HG03558 (cell line): ENCODE measurements around the gene RARB.

Experiments used
- ATAC-seq: cut with Tn5 transposase; IDR thresholded peaks from one replicate; pipeline ENCODE4 v1.9.1; 2021; ENCODE audit warnings: moderate number of reproducible peaks; ENCODE audit not compliant: unreplicated experiment; ENCODE audit errors: extremely low read depth

Gene RARB

GRCh38 chr3:25537516-25537915, 109.5 kb downstream of the RARB start:
- ATAC-seq, result no peak

GRCh38 chr3:25540273-25540672, 112.2 kb downstream of the RARB start:
- no peak for ATAC-seq

DNA sequence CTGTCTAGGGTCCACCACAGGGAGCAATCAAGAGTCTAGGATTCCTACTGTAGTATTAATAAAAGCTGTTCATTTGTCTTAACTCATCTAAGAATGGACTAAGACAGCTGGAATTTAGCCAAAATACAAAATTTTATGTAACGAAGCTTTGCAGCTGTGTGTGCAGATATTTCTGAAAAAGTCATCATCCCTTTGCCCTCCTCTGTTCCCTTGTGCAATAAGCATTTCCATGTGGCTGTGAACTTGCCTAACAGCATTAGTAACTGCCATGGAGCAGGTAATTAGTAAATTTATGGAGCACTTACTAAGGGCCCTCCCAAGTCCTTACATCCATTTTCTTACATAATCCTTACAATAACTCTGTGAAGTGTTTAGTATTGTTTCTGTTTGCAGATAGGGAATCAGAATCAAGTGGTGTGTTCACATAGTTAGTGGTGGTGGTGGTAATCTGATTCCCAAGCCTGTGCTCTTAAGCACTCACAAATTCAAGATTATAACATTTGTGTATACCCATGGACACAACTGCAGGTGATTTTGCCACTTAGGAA, 114.5 kb downstream of the RARB start:
- ATAC-seq, result no peak

GRCh38 chr3:25547103-25547502, 119.0 kb downstream of the RARB start:
- ATAC-seq, result no peak

- no peak for ATAC-seq
Observed at GRCh38 chr3:25547943-25548674, 120.0 kb downstream of the RARB start.

- no peak for ATAC-seq
Observed at GRCh38 chr3:25548836-25549235, 120.8 kb downstream of the RARB start.

GRCh38 chr3:25552251-25552650, 124.2 kb downstream of the RARB start:
- no peak for ATAC-seq

DNA sequence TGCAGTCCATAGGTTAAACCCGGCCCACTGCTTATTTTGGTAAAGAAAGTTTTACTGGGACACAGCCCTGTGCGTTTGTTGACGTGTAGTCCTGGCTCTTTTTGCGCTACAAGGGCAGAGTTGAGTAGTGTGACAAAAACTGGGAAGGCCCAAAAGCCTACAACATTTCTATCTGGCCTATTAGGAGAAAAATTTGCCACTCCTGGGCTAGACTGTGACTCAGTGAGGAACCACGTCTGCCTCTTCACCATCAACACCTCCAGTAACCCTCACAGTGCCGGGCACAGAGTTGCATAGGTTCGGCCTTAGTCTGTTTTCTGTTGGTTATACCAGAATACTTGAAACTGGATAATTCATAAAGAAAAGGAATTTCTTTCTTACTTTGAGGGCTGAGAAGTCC, 126.3 kb downstream of the RARB start:
- no peak for ATAC-seq

DNA sequence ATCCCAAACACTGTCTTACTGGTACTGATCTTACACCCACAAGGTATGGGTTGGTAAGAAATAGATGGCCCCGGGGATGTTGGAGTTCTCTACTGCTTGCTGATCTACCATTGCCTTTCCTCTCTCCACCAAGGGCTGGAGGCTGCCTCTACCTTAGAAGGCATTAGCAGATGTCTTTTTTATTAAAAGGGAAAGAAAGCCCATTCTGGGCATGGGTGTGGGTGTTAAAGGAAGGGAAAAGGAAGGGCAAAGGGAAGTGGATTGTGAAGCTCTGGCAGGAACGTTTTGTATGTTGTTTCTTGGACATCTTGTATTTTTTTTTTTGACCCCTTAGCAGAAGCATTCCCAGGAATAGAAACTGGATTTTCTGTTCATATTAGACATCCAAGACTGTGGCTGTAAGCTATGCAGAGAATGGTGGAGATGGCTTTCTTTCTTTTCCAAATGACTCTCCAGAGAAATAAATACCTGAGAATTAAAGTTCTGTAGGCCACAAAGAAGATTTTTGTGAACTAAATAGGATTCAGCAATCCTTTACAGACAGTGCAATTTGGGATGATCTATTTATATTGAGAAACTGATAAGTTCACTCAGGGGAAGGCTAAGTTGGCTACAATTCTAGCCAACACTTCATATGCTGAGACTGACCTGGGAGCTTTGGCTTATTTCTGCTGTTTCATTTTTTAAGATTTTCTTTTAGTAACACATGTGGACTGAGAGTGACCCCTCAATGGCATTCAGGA, 127.8 kb downstream of the RARB start:
- ATAC-seq, result no peak

- ATAC-seq, result no peak
Observed at GRCh38 chr3:25556447-25556846, 128.4 kb downstream of the RARB start.

GRCh38 chr3:25557694-25558093, 129.6 kb downstream of the RARB start:
- ATAC-seq, result no peak

DNA sequence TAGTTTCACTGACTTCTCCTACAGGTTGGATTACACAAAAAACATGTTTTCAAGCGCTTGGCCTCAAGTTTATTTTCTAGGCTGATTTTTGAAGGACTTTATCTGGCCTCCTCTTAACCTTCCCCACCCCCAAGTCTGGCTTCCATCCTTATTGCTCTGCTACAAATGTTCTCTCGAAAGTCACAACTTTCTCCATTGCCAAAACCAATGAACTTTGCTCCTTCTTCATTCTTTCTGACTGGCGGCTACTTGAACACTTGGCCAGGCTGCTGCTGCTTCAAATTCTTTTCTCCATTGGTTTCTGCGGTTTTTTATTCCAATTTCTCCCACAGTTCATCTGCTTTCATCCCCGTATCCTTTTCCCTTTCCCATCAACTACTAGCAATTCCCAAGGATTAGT, 130.1 kb downstream of the RARB start:
- ATAC-seq, result no peak

DNA sequence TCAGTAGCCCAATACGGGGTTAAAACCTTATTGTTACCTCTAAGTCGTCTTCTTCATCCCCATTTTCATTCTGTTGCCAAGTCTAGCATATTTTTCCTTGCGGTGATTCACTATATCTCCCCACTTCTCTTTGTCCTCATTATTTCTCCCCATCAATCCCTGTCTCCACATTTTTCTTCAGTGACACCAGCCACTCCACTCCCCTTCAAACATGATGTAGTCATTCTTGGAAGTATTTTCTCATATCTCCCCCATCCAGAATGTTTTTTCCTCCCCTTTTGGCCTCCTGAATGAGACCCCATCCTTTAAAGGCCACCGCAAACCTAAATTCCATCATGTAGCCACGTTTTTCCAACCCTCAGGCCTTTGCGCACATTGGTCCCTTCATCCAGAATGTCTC, 130.7 kb downstream of the RARB start:
- ATAC-seq, result no peak

DNA sequence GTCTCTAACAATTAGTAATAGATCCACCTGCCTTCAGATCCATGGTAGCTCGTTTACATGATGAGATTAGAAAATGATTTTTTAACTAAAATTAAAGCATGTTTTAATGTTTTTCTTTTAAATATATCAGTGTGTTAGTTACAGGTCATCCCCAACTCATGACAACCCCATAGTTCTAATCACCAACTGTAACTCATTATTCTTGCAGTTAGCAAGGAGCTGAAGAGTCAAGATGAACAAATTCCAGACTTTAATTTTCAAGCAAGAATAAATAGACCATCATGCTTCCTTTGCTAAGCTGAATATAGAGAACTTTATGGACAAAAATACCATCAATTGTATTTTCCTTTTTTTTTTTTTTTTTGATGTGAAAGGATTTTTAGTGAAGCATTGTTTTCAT, 135.5 kb downstream of the RARB start:
- no peak for ATAC-seq

DNA sequence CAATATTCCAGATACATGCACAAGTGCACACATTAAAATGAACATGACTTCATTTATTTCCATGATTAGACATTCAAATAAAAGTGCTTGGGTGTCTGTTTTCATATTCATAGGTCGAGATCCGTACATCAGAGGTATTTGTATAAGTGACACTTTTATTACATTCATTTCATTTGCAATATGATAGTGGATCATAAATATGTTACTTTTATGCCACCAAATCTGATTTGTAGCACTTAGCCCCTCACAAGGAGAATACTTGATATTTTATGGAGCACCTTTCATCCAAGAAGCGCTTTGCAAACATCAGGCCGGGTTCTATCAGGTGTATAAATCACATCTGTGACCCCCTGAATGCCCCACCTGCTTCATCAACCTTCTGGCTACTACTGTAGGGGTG, 136.0 kb downstream of the RARB start:
- no peak for ATAC-seq

DNA sequence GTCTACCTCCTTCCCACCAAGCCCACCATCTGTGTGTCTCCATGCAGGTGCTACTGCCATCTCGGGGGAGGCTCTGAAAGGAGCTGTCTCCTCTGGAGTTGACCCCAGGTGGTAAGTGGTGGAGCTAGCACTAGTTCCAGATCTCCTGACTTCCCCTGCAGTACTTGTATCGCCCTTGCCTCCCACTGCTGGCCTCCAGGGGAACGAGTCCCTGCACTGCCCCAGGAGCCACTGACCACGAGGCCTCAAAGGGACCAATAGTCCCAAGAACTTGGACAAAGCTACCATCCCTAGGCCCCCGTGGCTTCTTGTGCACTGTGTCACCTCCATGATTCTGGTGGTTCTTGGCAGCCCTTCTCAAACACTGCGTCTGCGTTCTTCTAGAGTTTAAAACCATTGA, 137.7 kb downstream of the RARB start:
- no peak for ATAC-seq

- ATAC-seq, result no peak
Observed at GRCh38 chr3:25566358-25566920, 138.4 kb downstream of the RARB start.

- ATAC-seq, result no peak
Observed at GRCh38 chr3:25567388-25567787, 139.3 kb downstream of the RARB start.

DNA sequence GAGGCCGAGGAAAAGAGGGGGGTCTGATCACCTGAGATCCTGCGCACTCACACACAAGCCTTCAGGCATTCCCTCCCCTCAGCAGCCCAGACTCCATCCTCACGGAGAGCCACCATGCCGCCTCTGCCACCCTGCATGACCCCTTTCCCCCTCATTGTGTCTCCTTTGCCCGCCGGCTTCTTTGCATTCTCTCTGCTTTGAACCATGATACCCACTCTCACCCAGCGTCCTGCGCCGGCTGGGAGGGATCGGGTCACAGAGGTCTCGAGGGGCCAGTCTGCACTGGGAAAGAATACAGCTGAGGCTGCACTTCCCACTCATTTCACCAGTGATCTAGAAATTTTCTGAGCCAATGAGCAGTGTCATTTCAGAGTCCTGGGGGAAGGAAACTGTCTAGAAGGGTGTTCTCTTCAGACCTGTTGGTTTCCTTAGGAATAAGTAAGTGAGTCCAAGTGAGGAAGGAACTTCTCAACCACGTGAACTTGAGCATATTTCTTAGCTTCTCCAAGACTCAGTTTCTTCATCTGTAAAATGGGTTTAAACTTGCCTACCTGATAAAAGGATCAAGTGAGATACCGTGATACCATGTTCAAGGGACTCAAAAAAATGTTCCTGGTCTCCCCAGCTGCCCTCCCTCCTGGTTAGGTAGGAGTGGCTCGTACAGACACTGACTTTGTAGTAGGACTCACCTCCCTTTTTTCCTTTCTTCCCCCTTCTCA, 139.9 kb downstream of the RARB start:
- ATAC-seq, result no peak

GRCh38 chr3:25568525-25569078, 140.5 kb downstream of the RARB start:
- ATAC-seq, result no peak
